Measurements from ENCODE around the gene SLC2A13.
A peak's percentile ranks its signal among the peaks of the same experiment; 100 is the strongest.

Gene SLC2A13

GRCh38 chr12:39780913-39781446, 324.9 kb downstream of the SLC2A13 start (continued):
- TF ChIP-seq ZNF148 (tag by site-specific recombination; IDR thresholded peaks at IDR 0.05; ENCODE audit: borderline replicate concordance), result no peak
- TF ChIP-seq ZNF514 (tag by site-specific recombination; IDR thresholded peaks at IDR 0.05), result no peak
- TF ChIP-seq PRDM1 (tag by site-specific recombination; IDR thresholded peaks at IDR 0.05), result no peak
- peak; percentile 57; the same call in 1 of the 2 replicates for TF ChIP-seq BCL11B (tag by site-specific recombination; IDR thresholded peaks at IDR 0.05; ENCODE audit: low read depth)
- peak; percentile 43; the same call in 1 of the 2 replicates for TF ChIP-seq GFI1B (tag by site-specific recombination; IDR thresholded peaks at IDR 0.05)

- H3K27ac ChIP-seq (ENCODE audit: extremely low read depth, low read depth, low read length), result no peak overlapping the region
- CTCF ChIA-PET, result interaction anchor here (1.3 kb wide), 1 partner anchor 326 kb away, joined by 4 read pairs; no protein-coding TSS in a partner anchor
- H3K4me3 ChIP-seq (ENCODE audit: low read depth, low read length), result no peak overlapping the region
Measured at GRCh38 chr12:39780411-39780912, 325.4 kb downstream of the SLC2A13 start.

GRCh38 chr12:39779768-39780340, 326.0 kb downstream of the SLC2A13 start:
- H3K36me3 ChIP-seq (ENCODE audit: control insufficient read depth in 2 of 2, insufficient read depth in 1 of 2, low read length in 2 of 2), result no peaks in the 10 kb centered on the region
- no peak overlapping the region for H3K4me3 ChIP-seq (ENCODE audit: low read depth, low read length)
- H3K4me1 ChIP-seq (ENCODE audit: control insufficient read depth, insufficient read depth, low read length), result peaks cover 9% of the 10 kb centered on the region; the same call in 1 of the 2 replicates
- H3K27ac ChIP-seq (ENCODE audit: extremely low read depth, low read depth, low read length), result no peak overlapping the region
- H3K9me3 ChIP-seq (ENCODE audit: control insufficient read depth, insufficient read depth, low read depth, low read length), result no peaks in the 10 kb centered on the region
- POLR2A ChIA-PET, result no interaction called here
- CTCF ChIA-PET, result interaction anchor here (0.7 to 1.3 kb wide), 2 partner anchors 15 to 327 kb away, joined by 3 to 4 read pairs; no protein-coding TSS in a partner anchor
- TF ChIP-seq IKZF3 (tag by site-specific recombination; IDR thresholded peaks at IDR 0.05), result peak; percentile 50; the same call in 1 of the 2 replicates
- no peak for TF ChIP-seq ZNF555 (tag by site-specific recombination; conservative IDR thresholded peaks at IDR 0.05)
- TF ChIP-seq ZNF155 (tag by site-specific recombination; IDR thresholded peaks at IDR 0.05), result no peak
- TF ChIP-seq ZBTB6 (tag by site-specific recombination; IDR thresholded peaks at IDR 0.05), result no peak
- no peak for TF ChIP-seq ZNF670 (tag by site-specific recombination; IDR thresholded peaks at IDR 0.05; ENCODE audit: low read depth)
- TF ChIP-seq ZNF311 (tag by site-specific recombination; IDR thresholded peaks at IDR 0.05; ENCODE audit: borderline replicate concordance), result no peak
- no peak for TF ChIP-seq TRIM28 (IDR thresholded peaks at IDR 0.05; ENCODE audit: borderline replicate concordance, low read length)
- TF ChIP-seq ZSCAN23 (tag by site-specific recombination; IDR thresholded peaks at IDR 0.05), result no peak
- TF ChIP-seq ZNF596 (tag by site-specific recombination; IDR thresholded peaks at IDR 0.05), result 0 out of 2 replicates have a peak, but pooled peaks have one; percentile 20
- TF ChIP-seq GLIS2 (tag by site-specific recombination; IDR thresholded peaks at IDR 0.05), result no peak
- TF ChIP-seq BCL11A (tag by site-specific recombination; IDR thresholded peaks at IDR 0.05; ENCODE audit: low read depth), result 0 out of 2 replicates have a peak, but pooled peaks have one; percentile 52
- TF ChIP-seq ZNF341 (tag by site-specific recombination; IDR thresholded peaks at IDR 0.05; ENCODE audit: low read depth), result no peak
- TF ChIP-seq ZBTB48 (tag by site-specific recombination; IDR thresholded peaks at IDR 0.05), result no peak
- TF ChIP-seq ZNF777 (tag by site-specific recombination; IDR thresholded peaks at IDR 0.05; ENCODE audit: borderline replicate concordance), result no peak
- peak; percentile 82 for TF ChIP-seq PRDM4 (tag by site-specific recombination; IDR thresholded peaks at IDR 0.05)
- TF ChIP-seq ZNF175 (tag by site-specific recombination; IDR thresholded peaks at IDR 0.05), result no peak
- TF ChIP-seq ZBTB44 (tag by site-specific recombination; IDR thresholded peaks at IDR 0.05), result peak; percentile 95
- no peak for TF ChIP-seq ZNF560 (tag by site-specific recombination; IDR thresholded peaks at IDR 0.05; ENCODE audit: borderline replicate concordance)
- peak; percentile 79; the same call in 1 of the 2 replicates for TF ChIP-seq BCL11B (tag by site-specific recombination; IDR thresholded peaks at IDR 0.05; ENCODE audit: low read depth)

More at GRCh38 chr12:39780411-39780912, 325.4 kb downstream of the SLC2A13 start:
- no peaks in the 10 kb centered on the region for H3K36me3 ChIP-seq (ENCODE audit: control insufficient read depth in 2 of 2, insufficient read depth in 1 of 2, low read length in 2 of 2)
- TF ChIP-seq ZNF629 (tag by site-specific recombination; IDR thresholded peaks at IDR 0.05) (peak; percentile 62; the same call in 1 of the 2 replicates), ZNF214 (tag by site-specific recombination; IDR thresholded peaks at IDR 0.05; ENCODE audit: borderline replicate concordance) (no peak), ZNF660 (tag by site-specific recombination; IDR thresholded peaks at IDR 0.05) (0 out of 2 replicates have a peak, but pooled peaks have one; percentile 9)
- POLR2A ChIA-PET, result no interaction called here
- peaks cover 9% of the 10 kb centered on the region; the same call in 1 of the 2 replicates for H3K4me1 ChIP-seq (ENCODE audit: control insufficient read depth, insufficient read depth, low read length)
- no peaks in the 10 kb centered on the region for H3K9me3 ChIP-seq (ENCODE audit: control insufficient read depth, insufficient read depth, low read depth, low read length)

Data from HEK293 (cell line).